GM19239 (cell line): ENCODE data around the gene EGFL7.

Experiments
- DNase-seq: peaks from one replicate; pipeline ENCODE4 v3.0.0; 2011; ENCODE audit warnings: low spot score; ENCODE audit not compliant: insufficient read length
- FAIRE-seq: peaks from 2 replicates; lab custom pipeline; 2011; peaks lifted over from hg19 to GRCh38; lab: Jason Lieb, UNC

EGFL7 gene

GRCh38 chr9:136712690-136713544 lies 50.2 kb downstream of the EGFL7 start:
- DNase-seq (no peak), FAIRE-seq (no peak)

GRCh38 chr9:136713550-136713949 lies 50.8 kb downstream of the EGFL7 start:
- DNase-seq (no peak), FAIRE-seq (no peak)

DNA sequence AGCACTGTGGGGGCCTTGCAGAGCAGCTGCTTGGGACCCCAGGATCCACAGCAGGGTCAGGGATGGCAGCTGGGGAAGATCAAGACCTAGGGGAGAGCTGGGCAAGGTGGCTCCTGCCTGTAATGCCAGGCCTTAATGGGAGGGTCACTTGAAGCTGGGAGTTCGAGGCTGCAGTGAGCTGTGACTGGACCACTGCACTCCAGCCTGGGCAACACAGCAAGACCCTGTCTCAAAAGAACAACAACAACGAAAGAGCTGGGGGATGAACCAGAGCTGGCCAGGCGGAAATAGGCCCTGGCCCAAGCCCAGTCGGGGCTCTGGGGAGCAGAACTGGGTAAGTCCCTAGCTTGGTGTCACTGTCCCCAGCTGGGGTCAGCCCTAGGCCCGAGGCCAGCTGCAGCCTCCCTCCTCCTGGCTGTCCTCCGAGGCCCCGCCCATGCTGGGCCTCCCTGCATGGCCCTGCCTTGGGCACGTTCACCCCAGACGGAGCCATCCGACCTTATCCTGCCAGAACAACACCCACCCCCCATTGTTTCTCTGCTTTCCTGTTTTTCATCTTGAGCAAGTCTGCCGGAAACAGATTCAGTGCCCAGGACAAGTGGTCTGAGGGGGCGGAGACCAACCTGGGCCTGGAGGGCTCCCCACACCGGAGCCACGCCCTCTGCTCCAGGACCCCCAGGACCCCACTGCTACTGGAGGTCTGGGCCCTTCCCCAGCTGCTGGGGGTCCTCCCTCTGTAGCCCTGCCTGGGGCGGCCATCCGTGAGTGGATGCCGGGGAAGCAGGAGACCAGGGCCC lies 51.6 kb downstream of the EGFL7 start:
- DNase-seq (no peak), FAIRE-seq (no peak)

DNA sequence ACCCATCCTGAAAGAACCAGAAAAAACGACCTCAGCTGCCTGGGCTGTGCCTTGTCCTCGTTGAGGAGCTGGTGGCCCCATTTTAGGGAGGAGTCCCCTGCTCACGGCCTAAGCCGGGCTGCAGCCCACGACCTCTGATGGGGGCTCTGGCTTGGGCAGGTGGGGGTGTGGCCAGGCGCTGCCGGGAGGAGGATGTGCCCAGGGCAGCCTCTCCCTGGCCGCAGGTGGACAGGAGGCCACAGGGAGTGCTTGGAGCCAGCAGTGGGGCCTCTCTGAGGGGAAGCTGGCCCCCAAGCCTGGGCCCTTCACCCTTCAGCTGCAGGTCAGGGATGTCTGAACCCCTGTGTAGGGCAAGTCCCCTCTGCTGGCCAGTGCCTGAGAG lies 52.2 kb downstream of the EGFL7 start:
- no peak for FAIRE-seq
- DNase-seq: no peak

DNA sequence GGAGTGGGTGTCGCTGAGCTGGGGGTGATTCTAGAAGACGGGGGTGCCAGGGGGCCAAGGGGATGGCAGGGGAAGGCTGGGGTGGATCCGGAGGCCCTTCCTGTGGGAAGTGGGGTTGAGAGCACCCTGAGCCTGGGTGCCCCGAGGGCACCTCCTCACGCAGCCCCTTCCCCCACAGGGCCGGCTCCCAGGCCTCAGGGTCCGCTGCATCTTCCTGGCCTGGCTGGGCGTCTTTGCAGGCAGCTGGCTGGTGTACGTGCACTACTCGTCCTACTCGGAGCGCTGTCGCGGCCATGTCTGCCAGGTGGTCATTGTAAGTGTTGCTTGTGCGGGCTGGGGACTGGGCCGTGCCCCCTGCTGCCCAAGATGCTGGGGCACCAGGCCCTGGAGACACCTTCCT lies 54.7 kb downstream of the EGFL7 start:
- DNase-seq: no peak
- no peak for FAIRE-seq

GRCh38 chr9:136718345-136719194 lies 55.9 kb downstream of the EGFL7 start:
- no peak for DNase-seq
- FAIRE-seq: no peak

DNA sequence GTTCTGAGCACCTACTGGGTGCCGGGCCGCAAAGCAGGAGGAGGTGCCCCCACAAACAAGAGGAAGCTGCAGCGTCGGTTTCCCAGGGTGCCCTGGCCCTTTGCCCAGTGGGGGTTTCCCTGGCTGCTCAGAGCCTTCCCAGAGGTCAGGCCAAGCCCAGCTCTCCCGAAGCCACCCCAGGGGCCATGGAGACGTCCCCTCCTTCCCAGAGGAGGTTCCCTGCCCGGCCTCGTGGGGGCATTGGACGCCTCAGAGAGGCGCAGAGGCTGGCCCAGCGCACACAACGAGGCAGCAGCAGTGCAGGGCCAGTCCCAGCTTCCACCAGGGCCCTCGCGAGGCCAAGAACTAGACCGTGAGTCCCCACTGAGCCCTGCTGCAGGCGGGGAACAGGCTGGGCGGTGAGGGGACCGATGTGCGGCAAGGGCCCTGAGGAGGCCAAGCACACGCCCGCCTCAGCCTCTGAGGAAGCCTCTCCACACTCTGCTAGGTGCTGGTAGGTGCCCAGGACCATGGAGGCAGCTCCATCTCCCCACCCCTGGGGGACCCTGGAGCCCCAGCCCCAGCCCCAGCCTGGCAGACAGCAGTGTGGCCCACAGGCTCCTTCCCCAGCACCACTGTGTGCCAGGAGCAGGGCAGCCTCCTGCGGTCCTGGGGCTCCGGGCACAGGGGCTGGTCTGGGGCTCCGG lies 56.6 kb downstream of the EGFL7 start:
- DNase-seq: no peak
- no peak for FAIRE-seq

- no peak for FAIRE-seq
- no peak for DNase-seq
Observed at GRCh38 chr9:136720251-136720897, 57.7 kb downstream of the EGFL7 start.

DNA sequence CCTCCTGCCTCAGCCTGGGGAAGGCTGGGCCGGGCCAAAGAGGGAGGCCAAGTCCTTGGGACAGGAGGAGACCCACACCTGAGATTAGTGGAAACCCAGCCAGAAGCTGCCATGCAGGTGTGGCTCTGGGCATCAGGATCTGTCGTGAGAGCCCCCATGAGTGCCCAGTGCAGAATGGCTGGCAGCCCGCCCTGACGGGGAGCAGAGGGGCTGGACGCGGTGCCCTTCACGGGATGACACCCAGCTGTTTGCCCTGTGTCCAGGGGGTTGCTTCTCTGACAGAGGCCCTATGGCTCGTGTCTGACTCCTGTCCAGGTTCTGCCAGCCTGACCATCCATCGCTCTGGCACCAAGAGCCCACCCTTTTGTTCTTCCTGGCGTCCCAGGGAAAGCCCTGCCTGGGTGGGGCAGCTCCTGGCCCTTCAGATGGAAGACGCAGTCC lies 58.2 kb downstream of the EGFL7 start:
- DNase-seq (no peak), FAIRE-seq (no peak)

DNA sequence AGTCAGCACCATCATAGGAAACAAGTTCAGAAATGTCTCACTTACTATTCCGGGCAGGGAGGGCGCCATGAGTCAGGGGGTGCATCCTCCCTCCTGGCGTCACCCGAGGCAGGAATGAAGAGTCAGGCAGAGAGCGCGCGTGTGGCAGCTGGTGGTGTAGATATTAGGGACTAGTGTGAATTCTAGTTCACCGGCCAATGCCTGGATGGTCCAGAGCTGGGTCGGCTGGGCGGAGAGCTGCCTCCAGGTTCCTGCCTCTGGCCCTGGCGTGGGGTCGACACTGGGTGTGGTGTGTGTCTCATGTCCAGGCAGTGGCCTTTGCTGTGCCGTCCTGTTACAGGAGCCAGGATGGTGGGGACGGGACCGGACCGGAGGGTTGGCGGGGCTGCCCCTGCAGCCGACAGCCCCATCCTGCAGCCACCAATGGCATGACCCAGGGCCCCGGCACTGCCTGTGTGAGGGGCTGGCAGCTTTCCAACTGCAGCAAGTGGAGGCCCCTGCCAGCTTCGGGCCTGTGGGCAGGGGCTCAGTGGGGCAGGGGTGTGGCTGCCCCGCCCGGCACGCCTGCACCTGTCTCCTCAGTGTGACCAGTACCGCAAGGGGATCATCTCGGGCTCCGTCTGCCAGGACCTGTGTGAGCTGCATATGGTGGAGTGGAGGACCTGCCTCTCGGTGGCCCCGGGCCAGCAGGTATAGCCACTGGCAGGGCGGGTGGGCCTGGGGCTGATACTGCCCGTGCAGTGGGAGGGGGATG lies 58.8 kb downstream of the EGFL7 start:
- DNase-seq: no peak
- no peak for FAIRE-seq
